Neural cell (in vitro differentiated cells): Measurements from ENCODE around the gene GSDME. TPM values are rescaled to one million over a fixed set of nuclear protein-coding genes. Genes with fewer than 3 reads are reported as not detected.

Experiments
- H2AFZ ChIP-seq: fragments of 200-600, 300-800 bp; sonication (generic), shearing (Covaris generic); 2 replicates; pipeline ENCODE4 v1.6.0; 2014; ENCODE audit warnings: low read depth, mild to moderate bottlenecking, antibody characterized with exemption, low read length, moderate library complexity
- H3F3A ChIP-seq: fragments of 200-600 bp; shearing (Covaris generic); 2 replicates; pipeline ENCODE4 v1.6.1; 2016; ENCODE audit warnings: mild to moderate bottlenecking, moderate library complexity, mixed read lengths, antibody characterized with exemption, low read length; ENCODE audit not compliant: insufficient read depth, poor library complexity, severe bottlenecking
- H3K27ac ChIP-seq: fragments of 200-600, 300-800 bp; sonication (generic), shearing (Covaris generic); 2 replicates; pipeline ENCODE4 v1.5.1; 2014; ENCODE audit warnings: mild to moderate bottlenecking, low read length, moderate library complexity
- H3K27me3 ChIP-seq: fragments of 300-800, 200-600 bp; sonication (generic), shearing (Covaris generic); 2 replicates; pipeline ENCODE4 v1.6.0; 2014; ENCODE audit warnings: mild to moderate bottlenecking, low read depth, low read length, moderate library complexity; ENCODE audit not compliant: insufficient read depth
- H3K36me3 ChIP-seq: fragments of 300-800, 200-600 bp; sonication (generic), shearing (Covaris generic); 2 replicates; pipeline ENCODE4 v1.5.1; 2014; ENCODE audit warnings: mild to moderate bottlenecking, antibody characterized with exemption, low read length, moderate library complexity; ENCODE audit not compliant: insufficient read depth
- H3K4me2 ChIP-seq: fragments of 300-800, 200-600 bp; sonication (generic), shearing (Covaris generic); 2 replicates; pipeline ENCODE4 v1.6.0; 2014; ENCODE audit warnings: mild to moderate bottlenecking, low read length
- H3K4me3 ChIP-seq: fragments of 300-800, 200-600 bp; sonication (generic), shearing (Covaris generic); 2 replicates; pipeline ENCODE4 v1.5.1; 2014; ENCODE audit warnings: mild to moderate bottlenecking, low read length, moderate library complexity
- H3K79me2 ChIP-seq: fragments of 200-600 bp; shearing (Covaris generic); replicated peaks from 2 replicates; pipeline ENCODE4 v1.6.0; 2014; ENCODE audit warnings: mild to moderate bottlenecking, low read length, moderate library complexity; ENCODE audit not compliant: insufficient read depth
- H3K9ac ChIP-seq: fragments of 300-800, 200-600 bp; sonication (generic), shearing (Covaris generic); 2 replicates; pipeline ENCODE4 v1.6.1; 2016; ENCODE audit warnings: mild to moderate bottlenecking, low read length, mixed read lengths
- H3K9me2 ChIP-seq: fragments of 200-600 bp; shearing (Covaris generic); 2 replicates; pipeline ENCODE4 v1.6.1; 2016; ENCODE audit warnings: mild to moderate bottlenecking, low read length, mixed read lengths; ENCODE audit not compliant: insufficient read depth
- H3K9me3 ChIP-seq: fragments of 200-600, 300-800 bp; sonication (generic), shearing (Covaris generic); 2 replicates; pipeline ENCODE4 v1.6.1; 2016; ENCODE audit warnings: mild to moderate bottlenecking, mixed run types, low read length, moderate library complexity, mixed read lengths
- H4K20me1 ChIP-seq: fragments of 200-600 bp; shearing (Covaris generic); 2 replicates; pipeline ENCODE4 v1.6.1; 2016; ENCODE audit warnings: mild to moderate bottlenecking, mixed run types; ENCODE audit not compliant: insufficient read depth
- CTCF ChIP-seq: fragments of 450-650 bp; IDR thresholded peaks from 2 replicates; pipeline ENCODE4 v1.5.1; 2014; ENCODE audit warnings: antibody characterized with exemption, mild to moderate bottlenecking, moderate library complexity; ENCODE audit not compliant: poor library complexity, severe bottlenecking
- EP300 ChIP-seq: fragments of 450-650 bp; conservative IDR thresholded peaks from 2 replicates; pipeline ENCODE4 v1.6.1; 2014; ENCODE audit warnings: antibody characterized with exemption, mild to moderate bottlenecking, moderate library complexity; ENCODE audit not compliant: poor library complexity, severe bottlenecking
- EZH2 ChIP-seq: fragments of 200-600, 300-800 bp; shearing (Covaris generic), sonication (generic); IDR thresholded peaks from 2 replicates; pipeline ENCODE4 v1.6.1; 2014; ENCODE audit warnings: antibody characterized with exemption, low read length, borderline replicate concordance, mild to moderate bottlenecking; ENCODE audit not compliant: insufficient read depth, poor library complexity, severe bottlenecking
- MXI1 ChIP-seq: fragments of 450-650 bp; conservative IDR thresholded peaks from 2 replicates; pipeline ENCODE4 v1.6.1; 2014; ENCODE audit warnings: antibody characterized with exemption, mild to moderate bottlenecking; ENCODE audit not compliant: poor library complexity, severe bottlenecking
- POLR2AphosphoS5 ChIP-seq: IDR thresholded peaks from 2 replicates; pipeline ENCODE4 v1.6.1; 2012
- RAD21 ChIP-seq: fragments of 450-650 bp; conservative IDR thresholded peaks from 2 replicates; pipeline ENCODE4 v1.6.1; 2014; ENCODE audit warnings: antibody characterized with exemption, mild to moderate bottlenecking, moderate library complexity
- REST ChIP-seq: IDR thresholded peaks from 2 replicates; pipeline ENCODE4 v1.6.1; 2012; ENCODE audit warnings: borderline replicate concordance
- SMC3 ChIP-seq: fragments of 450-650 bp; conservative IDR thresholded peaks from 2 replicates; pipeline ENCODE4 v1.6.1; 2014; ENCODE audit warnings: antibody characterized with exemption, mild to moderate bottlenecking, moderate library complexity; ENCODE audit not compliant: poor library complexity
- TAF1 ChIP-seq: IDR thresholded peaks from 2 replicates; pipeline ENCODE4 v1.6.1; 2012; ENCODE audit warnings: low read depth
- polyA plus RNA-seq: library from polyadenylated mRNA; depleted of rRNA; stranded (reverse); fragments of >200 nt; gene quantifications from 2 replicates; pipeline ENCODE4 v1.2.3, GENCODE V29; 2014

The GSDME gene
- polyA plus RNA-seq, 1 donor from 2014 or later: 42.9 TPM

- H3K27me3 ChIP-seq: no peaks in the 10 kb centered on the region
- no peak overlapping the region for H3K9ac ChIP-seq
- H3F3A ChIP-seq: no peaks in the 10 kb centered on the region
- H3K36me3 ChIP-seq: no peaks in the 10 kb centered on the region
- no peaks in the 10 kb centered on the region for H3K9me2 ChIP-seq
- TF ChIP-seq TAF1 (no peak), CTCF (no peak), MXI1 (no peak), RAD21 (no peak), SMC3 (no peak), REST (no peak), POLR2AphosphoS5 (no peak), EP300 (no peak), EZH2 (no peak)
- H2AFZ ChIP-seq: no peak overlapping the region
- no peak overlapping the region for H3K27ac ChIP-seq
- no peaks in the 10 kb centered on the region for H3K9me3 ChIP-seq
- H3K79me2 ChIP-seq: no peaks in the 10 kb centered on the region
- no peak overlapping the region for H3K4me3 ChIP-seq
- H3K4me2 ChIP-seq: no peak overlapping the region
- H4K20me1 ChIP-seq: no peaks in the 10 kb centered on the region
Observed at GRCh38 chr7:24778543-24779282, 21.4 kb upstream of the GSDME start.

- Histone ChIP-seq H3F3A (no peaks in the 10 kb centered on the region), H4K20me1 (no peaks in the 10 kb centered on the region), H3K9me3 (no peaks in the 10 kb centered on the region), H3K79me2 (no peaks in the 10 kb centered on the region), H3K4me2 (no peak overlapping the region), H2AFZ (no peak overlapping the region), H3K36me3 (no peaks in the 10 kb centered on the region), H3K27me3 (no peaks in the 10 kb centered on the region), H3K9ac (no peak overlapping the region), H3K9me2 (no peaks in the 10 kb centered on the region), H3K4me3 (no peak overlapping the region), H3K27ac (no peak overlapping the region)
- no peak for TF ChIP-seq POLR2AphosphoS5
- no peak for TF ChIP-seq CTCF
- no peak for TF ChIP-seq TAF1
- no peak for TF ChIP-seq SMC3
- TF ChIP-seq MXI1: no peak
- TF ChIP-seq REST: no peak
- no peak for TF ChIP-seq EZH2
- no peak for TF ChIP-seq EP300
- TF ChIP-seq RAD21: no peak
Observed at GRCh38 chr7:24777806-24778205, 20.5 kb upstream of the GSDME start.
